GM12878 (cell line): ENCODE data around the gene NRTN.

Experiments
- BACH1 ChIP-seq: fragments of 450-650 bp; IDR thresholded peaks from 2 replicates; pipeline ENCODE4 v1.6.1; 2017; ENCODE audit warnings: mild to moderate bottlenecking, borderline replicate concordance
- CHD1 ChIP-seq: IDR thresholded peaks from 2 replicates; pipeline ENCODE4 v1.6.1; 2012; ENCODE audit warnings: low read depth, low read length, improper control_type of control experiment
- POLR2AphosphoS5 ChIP-seq: IDR thresholded peaks from 2 replicates; pipeline ENCODE4 v1.6.1; 2011; ENCODE audit warnings: mild to moderate bottlenecking, low read length, inconsistent platforms
- TF ChIP-seq, protein P1 (sequence below), 3 experiments: IDR thresholded peaks in 2 of 3; conservative IDR thresholded peaks in 1 of 3; 2 replicates each; pipeline ENCODE4 v1.5.1; 2011; ENCODE audit warnings: low read depth in 3 of 3, low read length in 3 of 3, mild to moderate bottlenecking in 3 of 3, control low read depth in 2 of 3, moderate library complexity in 2 of 3, inconsistent platforms in 1 of 3, mixed read lengths in 1 of 3; ENCODE audit not compliant: control insufficient read depth in 2 of 3, insufficient read depth in 1 of 3; ENCODE audit errors: extremely low read depth in 1 of 3

DNA sequence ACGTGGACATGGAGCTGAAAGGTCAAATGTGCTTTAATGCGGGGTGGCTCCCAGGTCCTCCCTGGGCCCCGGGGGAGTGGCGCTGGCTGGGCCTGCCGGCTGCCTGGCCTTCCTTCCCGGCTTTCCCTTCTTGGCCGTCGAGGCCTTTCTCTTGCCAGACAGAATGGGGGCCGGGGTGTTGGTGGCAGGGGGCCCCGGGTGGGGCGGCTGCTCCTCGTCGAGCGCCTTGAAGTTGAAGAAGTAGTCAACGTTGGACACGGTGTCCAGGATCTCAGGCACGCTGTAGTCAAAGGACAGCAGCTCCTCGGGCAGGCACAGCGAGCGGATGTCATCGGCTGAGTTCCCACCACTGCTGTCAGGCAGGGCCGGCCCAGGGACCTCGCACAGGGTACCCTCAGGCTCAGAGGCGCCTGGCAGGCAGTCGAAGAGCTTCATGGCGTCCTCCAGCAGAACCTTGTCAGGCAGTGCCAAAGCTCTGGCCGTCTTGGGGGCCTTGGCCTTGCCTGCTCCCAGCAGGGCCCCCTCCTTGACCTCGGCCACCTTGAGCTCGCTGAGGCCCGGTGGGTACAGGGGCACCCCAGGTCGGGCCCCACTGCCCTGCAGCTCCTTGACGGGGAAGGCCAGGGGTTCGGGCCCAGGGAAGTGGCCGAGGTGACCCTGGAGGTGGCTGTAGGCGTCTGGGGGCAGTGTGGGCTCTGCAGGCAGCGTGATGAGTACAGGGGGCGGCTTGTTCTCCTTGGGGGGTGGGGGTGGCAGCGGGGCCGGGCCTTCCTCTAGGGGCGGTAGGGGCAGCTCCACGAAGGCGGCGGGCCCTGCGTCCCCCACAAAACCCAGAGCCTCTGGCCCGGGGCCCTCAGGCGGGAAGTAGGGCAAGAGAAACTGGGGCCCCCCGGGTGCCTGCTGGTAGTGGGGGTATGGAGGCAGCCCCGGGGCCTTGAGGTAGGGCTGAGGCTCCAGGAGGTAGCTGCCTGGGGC lies 21.6 kb upstream of the NRTN start:
- TF ChIP-seq BACH1: no peak
- TF ChIP-seq, protein P1, sequence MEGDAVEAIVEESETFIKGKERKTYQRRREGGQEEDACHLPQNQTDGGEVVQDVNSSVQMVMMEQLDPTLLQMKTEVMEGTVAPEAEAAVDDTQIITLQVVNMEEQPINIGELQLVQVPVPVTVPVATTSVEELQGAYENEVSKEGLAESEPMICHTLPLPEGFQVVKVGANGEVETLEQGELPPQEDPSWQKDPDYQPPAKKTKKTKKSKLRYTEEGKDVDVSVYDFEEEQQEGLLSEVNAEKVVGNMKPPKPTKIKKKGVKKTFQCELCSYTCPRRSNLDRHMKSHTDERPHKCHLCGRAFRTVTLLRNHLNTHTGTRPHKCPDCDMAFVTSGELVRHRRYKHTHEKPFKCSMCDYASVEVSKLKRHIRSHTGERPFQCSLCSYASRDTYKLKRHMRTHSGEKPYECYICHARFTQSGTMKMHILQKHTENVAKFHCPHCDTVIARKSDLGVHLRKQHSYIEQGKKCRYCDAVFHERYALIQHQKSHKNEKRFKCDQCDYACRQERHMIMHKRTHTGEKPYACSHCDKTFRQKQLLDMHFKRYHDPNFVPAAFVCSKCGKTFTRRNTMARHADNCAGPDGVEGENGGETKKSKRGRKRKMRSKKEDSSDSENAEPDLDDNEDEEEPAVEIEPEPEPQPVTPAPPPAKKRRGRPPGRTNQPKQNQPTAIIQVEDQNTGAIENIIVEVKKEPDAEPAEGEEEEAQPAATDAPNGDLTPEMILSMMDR (IDR thresholded peaks at IDR 0.05 in 2 of 3, conservative IDR thresholded peaks at IDR 0.05 in 1 of 3; ENCODE audit: control insufficient read depth in 2 of 3, extremely low read depth in 1 of 3, insufficient read depth in 1 of 3, low read depth in 3 of 3, low read length in 3 of 3): no peak
- no peak for TF ChIP-seq POLR2AphosphoS5
- no peak for TF ChIP-seq CHD1
